Kasumi-1 (cell line): ENCODE measurements around the gene SYT3.
"Not testable (repeated sequence)": the region's sequence is repeated elsewhere in the genome, so short reads cannot be mapped to it uniquely, and the experiment has no call there.

Source experiments
- DNase-seq, 2 experiments: peaks; one replicate each; lab custom pipeline; 2025; lab: John Stamatoyannopoulos, UW

Gene SYT3

DNA sequence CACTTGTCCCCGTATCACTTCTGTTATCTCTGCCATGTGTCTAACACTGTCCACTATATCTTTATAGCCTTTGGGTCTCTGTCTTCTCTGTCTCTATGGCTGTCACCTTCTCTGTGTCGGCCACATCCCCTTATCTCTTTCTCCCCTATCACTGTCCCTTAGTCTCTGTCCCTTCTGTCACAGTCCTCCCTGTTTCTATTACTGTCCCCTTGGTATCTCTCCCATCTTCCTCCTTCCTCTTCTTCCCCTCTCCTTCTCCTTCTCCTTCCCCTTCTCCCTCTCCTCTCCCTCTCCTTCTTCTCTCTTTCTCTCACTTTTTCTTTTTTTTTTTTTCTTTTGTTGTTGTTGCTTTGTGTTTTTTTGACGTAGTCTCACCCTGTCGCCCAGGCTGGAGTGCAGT, 36.7 kb downstream of the SYT3 start:
- no peak for DNase-seq

DNA sequence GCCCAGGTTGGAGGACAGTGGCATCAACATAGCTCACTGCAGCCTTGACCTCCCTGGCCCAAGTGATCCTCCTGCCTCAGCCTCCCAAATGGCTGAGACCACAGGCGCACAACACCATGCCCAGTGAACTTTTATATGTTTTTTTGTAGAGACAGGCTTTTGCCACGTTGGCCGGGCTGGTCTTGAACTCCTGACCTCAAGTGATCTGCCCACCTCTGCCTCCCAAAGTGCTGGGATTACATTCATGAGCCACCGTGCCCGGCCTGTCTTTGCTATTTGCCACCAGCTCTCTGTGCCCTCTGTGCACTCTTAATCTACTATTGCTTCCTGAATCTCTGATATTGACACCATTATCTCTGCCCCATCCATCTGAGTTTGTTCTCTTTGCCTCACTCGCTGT, 37.2 kb downstream of the SYT3 start:
- no peak for DNase-seq

DNA sequence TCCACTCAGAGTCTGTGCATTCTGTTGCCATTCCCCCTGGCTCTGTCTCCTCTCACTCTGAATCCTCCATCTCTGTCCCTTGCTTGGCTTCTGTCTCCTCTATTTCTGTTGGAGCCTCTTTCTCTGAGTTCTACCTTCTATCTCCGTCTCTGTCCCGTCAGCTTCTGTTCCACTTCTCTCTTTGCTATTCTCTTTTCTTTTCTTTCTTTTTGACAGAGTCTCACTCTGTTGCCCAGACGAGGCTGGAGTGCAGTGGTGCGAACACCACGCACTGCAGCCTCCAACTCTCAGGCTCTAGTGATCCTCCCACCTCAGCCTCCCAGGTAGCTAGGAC, 37.6 kb downstream of the SYT3 start:
- no peak for DNase-seq

DNA sequence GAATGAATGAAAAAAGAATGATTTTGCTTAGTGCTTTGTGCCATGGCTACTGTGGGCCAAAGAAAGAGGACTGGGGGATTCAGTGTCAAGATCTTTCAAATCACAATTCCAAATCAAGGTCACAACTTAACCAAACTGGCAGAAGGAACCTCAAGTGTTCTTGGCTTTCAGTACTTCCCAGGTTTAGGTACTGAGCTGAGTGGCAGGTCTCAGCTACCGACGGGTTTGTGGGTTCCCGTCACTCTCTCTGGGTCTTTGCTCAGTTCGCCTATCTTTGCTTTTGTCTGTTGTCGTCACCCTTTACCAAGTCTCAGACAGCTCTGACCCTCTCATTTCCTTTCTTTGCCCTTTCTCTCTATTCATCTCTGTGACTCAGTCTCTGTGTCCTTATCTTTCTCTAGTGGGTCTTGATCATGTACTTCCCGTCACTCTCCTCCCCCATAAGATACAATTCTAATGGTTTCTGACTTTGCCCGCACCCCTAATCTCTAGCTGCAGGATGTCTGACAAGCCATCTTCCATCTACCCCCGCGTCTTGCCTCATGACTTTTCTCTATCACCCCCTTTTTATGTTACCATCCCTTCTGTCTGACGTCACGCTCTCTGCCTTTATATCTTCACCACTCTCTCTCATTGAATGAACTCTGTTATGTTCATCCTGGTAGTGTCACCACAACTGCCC, 38.1 kb downstream of the SYT3 start:
- DNase-seq, result no peak

DNA sequence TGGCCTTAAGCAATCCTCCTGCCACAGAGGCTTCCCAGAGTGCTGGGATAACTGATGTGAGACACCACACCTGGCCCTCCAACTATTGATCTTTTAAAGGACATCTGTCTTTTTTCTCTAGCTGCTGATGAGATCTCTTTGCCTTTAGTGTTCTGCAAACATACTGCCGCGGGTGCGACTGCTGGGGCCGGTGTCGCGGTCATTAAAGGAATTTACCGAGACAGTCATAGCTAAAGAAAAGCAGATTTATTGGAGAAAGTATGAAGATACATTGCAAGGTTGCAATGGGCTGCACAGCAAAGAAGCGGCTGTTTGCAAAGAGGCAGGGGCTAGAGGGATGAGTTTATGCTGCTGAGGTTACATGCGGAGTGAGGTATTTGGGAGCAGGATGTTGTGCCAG, 40.3 kb downstream of the SYT3 start:
- DNase-seq, result no peak

DNA sequence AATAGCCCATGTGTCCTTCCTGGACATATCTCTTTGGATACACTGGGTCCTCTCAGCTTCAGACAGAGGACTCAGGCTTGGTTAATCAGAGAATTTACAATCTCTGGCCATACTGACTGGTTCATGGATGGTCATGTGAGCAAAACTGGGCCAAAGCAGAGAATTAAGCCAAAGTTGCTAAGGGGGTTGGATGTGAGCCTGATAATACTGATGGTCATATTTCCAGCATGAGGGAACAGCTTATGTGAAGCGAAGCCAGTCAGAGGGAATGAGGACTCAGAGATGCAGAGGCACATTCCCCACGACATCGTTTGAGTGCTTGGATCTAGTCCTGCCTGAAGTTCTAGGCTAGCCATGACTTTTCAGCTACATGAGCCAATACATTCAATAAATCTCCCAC, 49.5 kb downstream of the SYT3 start:
- DNase-seq, result no peak

DNA sequence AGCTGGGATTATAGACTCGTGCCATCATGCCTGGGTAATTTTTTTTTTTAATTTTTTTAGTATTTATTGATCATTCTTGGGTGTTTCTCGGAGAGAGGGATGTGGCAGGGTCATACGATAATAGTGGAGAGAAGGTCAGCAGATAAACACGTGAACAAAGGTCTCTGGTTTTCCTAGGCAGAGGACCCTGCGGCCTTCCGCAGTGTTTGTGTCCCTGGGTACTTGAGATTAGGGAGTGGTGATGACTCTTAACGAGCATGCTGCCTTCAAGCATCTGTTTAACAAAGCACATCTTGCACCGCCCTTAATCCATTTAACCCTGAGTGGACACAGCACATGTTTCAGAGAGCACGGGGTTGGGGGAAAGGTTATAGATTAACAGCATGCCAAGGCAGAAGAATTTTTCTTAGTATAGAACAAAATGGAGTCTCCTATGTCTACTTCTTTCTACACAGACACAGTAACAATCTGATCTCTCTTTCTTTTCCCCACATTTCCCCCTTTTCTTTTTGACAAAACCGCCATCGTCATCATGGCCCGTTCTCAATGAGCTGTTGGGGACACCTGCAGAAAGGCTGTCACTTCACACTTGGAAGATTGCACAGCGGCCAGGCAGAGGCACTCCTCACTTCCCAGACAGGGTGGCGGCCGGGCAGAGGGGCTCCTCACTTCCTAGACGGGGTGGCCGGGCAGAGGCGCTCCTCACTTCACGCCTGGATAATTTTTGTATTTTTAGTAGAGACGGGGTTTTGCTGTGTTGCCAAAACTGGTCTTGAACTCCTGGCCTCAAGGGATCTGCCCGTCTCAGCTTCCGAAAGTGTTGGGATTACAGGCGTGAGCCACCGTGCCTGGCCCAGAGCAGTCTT, 57.7 kb downstream of the SYT3 start:
- DNase-seq, result not testable (repeated sequence)

DNA sequence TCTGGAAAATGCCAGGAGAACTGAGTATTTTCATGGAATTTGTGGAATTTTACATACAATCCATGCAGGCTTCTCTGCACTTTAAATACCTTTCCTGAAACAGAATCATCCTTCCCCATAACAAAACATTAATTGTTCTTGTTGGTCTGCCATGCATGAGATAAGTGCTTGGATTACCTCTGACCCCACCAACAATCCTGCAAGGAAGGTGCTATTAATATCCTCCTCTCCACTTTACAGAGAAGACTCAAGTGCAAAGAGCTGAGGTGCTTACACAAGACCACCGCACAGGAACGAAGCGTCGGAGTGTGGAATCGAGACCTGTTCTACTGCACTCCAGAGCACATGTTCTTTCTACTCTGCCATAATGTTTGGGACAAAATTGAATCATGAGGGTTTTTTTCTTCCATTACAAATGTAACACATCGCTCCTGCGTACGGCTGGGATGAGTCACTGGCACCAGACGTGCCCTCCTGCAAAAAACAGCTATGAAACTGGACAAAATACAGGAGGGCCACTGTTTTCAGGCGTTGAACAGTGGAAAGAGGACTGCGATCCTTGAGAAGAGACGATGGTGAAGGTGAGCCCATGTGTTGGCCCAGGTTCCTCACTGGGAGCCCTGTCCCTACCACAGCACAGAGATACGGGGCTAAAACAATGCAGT, 58.6 kb downstream of the SYT3 start:
- DNase-seq, result no peak

DNA sequence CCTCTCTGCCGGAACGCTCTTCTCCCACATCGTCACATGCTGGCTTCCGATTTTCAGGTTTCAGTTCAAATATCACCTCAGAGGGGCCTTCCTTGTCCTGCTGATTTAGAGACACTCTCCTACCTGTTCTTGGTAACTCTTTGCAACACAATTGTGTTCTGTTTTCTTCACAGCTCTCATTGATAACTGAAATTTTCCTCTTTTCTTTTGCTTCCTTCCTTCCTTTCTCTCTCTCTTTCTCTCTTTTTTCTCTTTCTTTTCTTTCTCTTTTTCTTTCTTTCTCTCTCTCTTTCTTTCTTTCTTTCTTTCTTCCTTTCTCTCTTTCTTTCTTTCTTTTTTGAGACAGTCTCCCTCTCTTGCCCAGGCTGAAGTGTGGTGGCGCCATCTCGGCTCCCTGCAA, 59.4 kb downstream of the SYT3 start:
- DNase-seq, result no peak

DNA sequence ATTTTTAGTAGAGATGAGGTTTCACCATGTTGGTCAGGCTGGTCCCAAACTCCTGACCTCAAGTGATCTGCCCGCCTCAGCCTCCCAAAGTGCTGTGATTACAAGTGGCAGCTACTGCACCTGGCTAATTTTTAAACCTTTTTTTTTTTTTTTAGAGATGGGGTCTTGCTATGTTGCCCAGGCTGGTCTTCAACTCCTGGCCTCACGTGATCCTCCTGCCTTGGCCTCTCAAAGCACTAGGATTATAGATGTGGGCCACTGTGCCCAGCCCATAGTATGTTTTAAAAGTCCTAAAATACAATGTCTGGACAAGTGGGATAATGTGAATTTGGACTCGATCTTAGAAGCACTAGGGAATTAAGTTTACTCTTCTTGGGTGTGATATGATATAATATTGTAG, 62.9 kb downstream of the SYT3 start:
- not testable (repeated sequence) for DNase-seq

DNA sequence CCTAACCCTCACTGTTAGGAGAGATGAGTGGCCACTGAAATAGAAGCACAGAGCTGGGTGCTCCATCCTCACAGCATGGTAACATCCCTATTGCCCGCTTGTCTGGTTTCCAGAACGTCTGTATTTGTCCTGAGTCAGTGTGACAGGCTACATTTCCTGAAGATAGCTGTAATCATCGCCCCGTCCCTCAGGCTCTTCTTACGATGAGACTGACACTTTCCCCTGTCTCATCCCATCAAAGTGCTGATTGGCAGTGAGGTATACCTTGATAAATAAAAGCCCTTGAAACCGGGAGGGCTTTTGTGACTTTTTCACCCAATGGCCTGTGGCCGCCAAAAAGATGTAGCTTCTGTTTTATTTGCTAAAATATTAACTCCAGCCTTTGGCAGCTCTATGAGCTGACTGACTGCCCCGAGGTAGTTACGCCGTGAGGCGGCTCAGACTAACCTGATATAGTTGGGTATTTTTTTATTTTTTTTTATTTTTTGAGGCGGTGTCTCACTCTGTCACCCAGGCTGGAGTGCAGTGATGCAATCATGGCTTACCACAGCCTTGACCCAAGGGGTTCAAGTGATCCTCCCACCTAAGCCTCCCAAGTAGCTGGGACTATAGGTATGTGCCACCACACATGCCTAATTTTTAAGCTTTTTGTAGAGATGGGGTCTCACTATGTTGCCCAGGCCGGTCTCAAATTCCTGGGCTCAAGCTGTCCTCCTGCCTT, 65.8 kb downstream of the SYT3 start:
- DNase-seq, result no peak
